Suprapubic skin (tissue), 3 donors: ENCODE results near the gene NHLRC4.

Experiments
- CTCF ChIP-seq, 2 donors: fragments of 200-600 bp in 1 of 2; fragments of 450-650 bp in 1 of 2; sonication (generic) in 1 of 2; IDR thresholded peaks; one replicate each; pipeline ENCODE4 v1.5.1; 2016 to 2019; ENCODE audit warnings: antibody characterized with exemption in 2 of 2, mild to moderate bottlenecking in 1 of 2, moderate library complexity in 1 of 2
- POLR2AphosphoS5 ChIP-seq, 3 donors: sonication (generic); formaldehyde crosslinking; IDR thresholded peaks; one replicate each; pipeline ENCODE4 v1.6.1; 2017; ENCODE audit warnings: antibody characterized with exemption in 3 of 3

- TF ChIP-seq POLR2AphosphoS5 (IDR thresholded peaks at IDR 0.05) (no peak), CTCF (IDR thresholded peaks at IDR 0.05) (no peak)
These were observed 7.2 kb upstream of the NHLRC4 start for GRCh38 chr16:559411-560203.
